C4-2B (cell line): Measurements from ENCODE around the gene MET.
"Not testable (repeated sequence)": the region's sequence is repeated elsewhere in the genome, so short reads cannot be mapped to it uniquely, and the experiment has no call there.

Experiments
- H3K27ac ChIP-seq: fragments of 450-650 bp; 2 replicates; pipeline ENCODE4 v1.5.1; 2017
- CTCF ChIP-seq: fragments of 450-650 bp; conservative IDR thresholded peaks from 2 replicates; pipeline ENCODE4 v1.5.1; 2017; ENCODE audit warnings: mild to moderate bottlenecking
- ZFX ChIP-seq: fragments of 450-650 bp; IDR thresholded peaks from 2 replicates; pipeline ENCODE4 v1.6.1; 2017

Gene MET

GRCh38 chr7:116810267-116811116 lies 138.5 kb downstream of the MET start:
- H3K27ac ChIP-seq, result no peak overlapping the region
- TF ChIP-seq ZFX, result no peak
- TF ChIP-seq CTCF, result no peak; the same call in 1 of the 2 replicates

- H3K27ac ChIP-seq, result no peak overlapping the region
- TF ChIP-seq ZFX, result no peak
- TF ChIP-seq CTCF, result no peak
Observed at GRCh38 chr7:116811768-116812167, 139.8 kb downstream of the MET start.

- H3K27ac ChIP-seq, result no peak overlapping the region
Observed at GRCh38 chr7:116812860-116813259, 140.9 kb downstream of the MET start.

GRCh38 chr7:116813371-116813770 lies 141.4 kb downstream of the MET start:
- not testable (repeated sequence) for H3K27ac ChIP-seq

More at GRCh38 chr7:116812860-116813259, 140.9 kb downstream of the MET start:
- TF ChIP-seq ZFX (no peak), CTCF (no peak)

- no peak overlapping the region for H3K27ac ChIP-seq
- TF ChIP-seq ZFX, result no peak
- TF ChIP-seq CTCF, result no peak
Observed at GRCh38 chr7:116815041-116815440, 143.0 kb downstream of the MET start.

- TF ChIP-seq CTCF, result no peak
- no peak for TF ChIP-seq ZFX
- H3K27ac ChIP-seq, result no peak overlapping the region
Observed at GRCh38 chr7:116820149-116820548, 148.2 kb downstream of the MET start.

GRCh38 chr7:116821647-116822046 lies 149.7 kb downstream of the MET start:
- not testable (repeated sequence) for H3K27ac ChIP-seq

GRCh38 chr7:116824449-116824848 lies 152.5 kb downstream of the MET start:
- no peak overlapping the region for H3K27ac ChIP-seq
- TF ChIP-seq CTCF (no peak), ZFX (no peak)
